ENCODE measurements around the gene PWWP2B. TPM values are rescaled to one million over a fixed set of nuclear protein-coding genes. Genes with fewer than 3 reads are reported as not detected.
A peak's percentile ranks its signal among the peaks of the same experiment; 100 is the strongest.

PWWP2B gene
- total RNA-seq, 1 donor, result 8.2 TPM

- TF ChIP-seq, protein P1, sequence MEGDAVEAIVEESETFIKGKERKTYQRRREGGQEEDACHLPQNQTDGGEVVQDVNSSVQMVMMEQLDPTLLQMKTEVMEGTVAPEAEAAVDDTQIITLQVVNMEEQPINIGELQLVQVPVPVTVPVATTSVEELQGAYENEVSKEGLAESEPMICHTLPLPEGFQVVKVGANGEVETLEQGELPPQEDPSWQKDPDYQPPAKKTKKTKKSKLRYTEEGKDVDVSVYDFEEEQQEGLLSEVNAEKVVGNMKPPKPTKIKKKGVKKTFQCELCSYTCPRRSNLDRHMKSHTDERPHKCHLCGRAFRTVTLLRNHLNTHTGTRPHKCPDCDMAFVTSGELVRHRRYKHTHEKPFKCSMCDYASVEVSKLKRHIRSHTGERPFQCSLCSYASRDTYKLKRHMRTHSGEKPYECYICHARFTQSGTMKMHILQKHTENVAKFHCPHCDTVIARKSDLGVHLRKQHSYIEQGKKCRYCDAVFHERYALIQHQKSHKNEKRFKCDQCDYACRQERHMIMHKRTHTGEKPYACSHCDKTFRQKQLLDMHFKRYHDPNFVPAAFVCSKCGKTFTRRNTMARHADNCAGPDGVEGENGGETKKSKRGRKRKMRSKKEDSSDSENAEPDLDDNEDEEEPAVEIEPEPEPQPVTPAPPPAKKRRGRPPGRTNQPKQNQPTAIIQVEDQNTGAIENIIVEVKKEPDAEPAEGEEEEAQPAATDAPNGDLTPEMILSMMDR (IDR thresholded peaks at IDR 0.05; ENCODE audit: insufficient read depth, low read depth, low read length), result no peak
- H3K4me3 ChIP-seq (ENCODE audit: low read depth, low read length), result no peak overlapping the region
- DNase-seq (ENCODE audit: low read depth), result no peak
These were observed 49.2 kb downstream of the PWWP2B start for GRCh38 chr10:132446195-132446581.

DNA sequence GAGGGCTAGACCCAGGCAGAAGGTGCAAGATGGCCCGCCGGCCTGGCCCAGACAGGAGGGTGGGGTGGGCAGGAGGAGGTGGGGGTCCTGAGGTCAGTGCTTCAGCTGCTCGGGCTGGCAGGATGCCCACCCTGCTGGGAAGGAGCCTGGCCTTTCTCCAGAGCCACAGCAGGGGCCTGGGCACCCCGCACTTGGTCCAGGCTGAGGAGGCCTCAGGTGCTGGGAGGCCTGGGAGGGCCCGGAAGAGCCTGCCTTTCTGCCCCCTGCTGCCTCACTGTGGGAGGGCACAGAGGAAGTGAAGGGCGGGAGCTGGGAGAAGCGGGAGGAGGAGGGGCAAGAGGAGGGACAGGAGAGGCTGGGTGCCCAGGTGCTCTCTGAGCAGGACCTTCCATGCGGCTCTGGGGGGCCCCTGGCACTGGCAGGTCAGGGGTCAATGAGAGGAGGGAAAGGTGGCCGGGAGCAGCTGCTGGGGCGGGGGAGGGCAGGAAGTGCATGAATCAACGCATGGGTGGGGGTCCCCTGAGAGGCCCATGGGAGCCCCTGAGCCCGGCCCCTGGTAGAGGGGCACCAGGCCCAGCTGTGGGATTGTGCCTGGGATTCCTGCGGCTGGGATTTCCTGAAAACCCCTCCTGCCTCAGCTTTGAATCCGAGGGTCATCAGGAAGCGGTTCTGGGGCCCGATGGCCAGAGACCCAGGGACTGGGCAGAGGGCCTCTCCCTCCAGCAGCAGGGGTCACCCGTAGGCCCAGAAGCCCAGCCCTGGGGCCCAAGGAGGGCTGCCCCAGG lies 49.9 kb downstream of the PWWP2B start:
- TF ChIP-seq, protein P1 (IDR thresholded peaks at IDR 0.05; ENCODE audit: insufficient read depth, low read depth, low read length), result peak; percentile 67
- DNase-seq (ENCODE audit: low read depth), result peak; percentile 59
- no peak overlapping the region for H3K4me3 ChIP-seq (ENCODE audit: low read depth, low read length)

- TF ChIP-seq, protein P1 (IDR thresholded peaks at IDR 0.05; ENCODE audit: insufficient read depth, low read depth, low read length), result no peak
- DNase-seq (ENCODE audit: low read depth), result peak; percentile 74
- H3K4me3 ChIP-seq (ENCODE audit: low read depth, low read length), result no peak overlapping the region
These were observed 50.6 kb downstream of the PWWP2B start for GRCh38 chr10:132447446-132448247.

- H3K4me3 ChIP-seq (ENCODE audit: low read depth, low read length), result no peak overlapping the region
- TF ChIP-seq, protein P1 (IDR thresholded peaks at IDR 0.05; ENCODE audit: insufficient read depth, low read depth, low read length), result no peak
- DNase-seq (ENCODE audit: low read depth), result peak; percentile 68
These were observed 51.3 kb downstream of the PWWP2B start for GRCh38 chr10:132448248-132448731.

DNA sequence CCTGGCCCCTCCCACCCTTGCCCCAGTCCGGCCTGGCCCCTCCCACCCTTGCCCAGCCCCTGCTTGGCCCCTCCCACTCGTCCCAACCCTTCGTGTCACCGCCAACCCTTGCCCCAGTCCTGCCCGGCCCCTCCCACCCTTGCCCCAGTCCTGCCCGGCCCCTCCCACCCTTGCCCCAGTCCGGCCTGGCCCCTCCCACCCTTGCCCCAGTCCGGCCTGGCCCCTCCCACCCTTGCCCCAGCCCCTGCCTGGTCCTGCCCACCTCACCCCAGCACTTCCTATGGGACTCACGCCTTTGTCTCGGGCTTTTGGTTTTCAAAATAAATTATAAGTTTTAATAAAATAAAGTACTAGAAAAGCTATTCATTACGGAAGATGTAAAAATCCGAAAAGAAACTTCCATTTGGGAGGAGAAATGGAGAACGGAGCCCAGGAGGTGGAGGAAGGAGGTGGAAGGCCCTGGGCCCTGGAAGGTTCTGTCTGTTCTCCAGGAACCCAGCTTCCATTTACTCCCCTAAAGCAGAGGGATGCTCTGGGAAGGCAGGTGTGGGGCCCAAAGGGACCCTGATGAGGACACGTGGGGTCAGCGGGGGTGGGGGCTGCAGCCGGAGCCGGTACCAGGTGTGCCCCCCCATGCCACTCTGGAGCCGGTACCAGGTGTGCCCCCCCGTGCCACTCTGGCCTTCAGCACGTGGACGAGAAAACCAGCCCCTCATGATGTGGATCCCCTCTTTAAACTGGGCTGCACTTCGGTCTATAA lies 52.2 kb downstream of the PWWP2B start:
- TF ChIP-seq, protein P1 (IDR thresholded peaks at IDR 0.05; ENCODE audit: insufficient read depth, low read depth, low read length), result no peak
- no peak overlapping the region for H3K4me3 ChIP-seq (ENCODE audit: low read depth, low read length)
- peak; percentile 22 for DNase-seq (ENCODE audit: low read depth)

DNA sequence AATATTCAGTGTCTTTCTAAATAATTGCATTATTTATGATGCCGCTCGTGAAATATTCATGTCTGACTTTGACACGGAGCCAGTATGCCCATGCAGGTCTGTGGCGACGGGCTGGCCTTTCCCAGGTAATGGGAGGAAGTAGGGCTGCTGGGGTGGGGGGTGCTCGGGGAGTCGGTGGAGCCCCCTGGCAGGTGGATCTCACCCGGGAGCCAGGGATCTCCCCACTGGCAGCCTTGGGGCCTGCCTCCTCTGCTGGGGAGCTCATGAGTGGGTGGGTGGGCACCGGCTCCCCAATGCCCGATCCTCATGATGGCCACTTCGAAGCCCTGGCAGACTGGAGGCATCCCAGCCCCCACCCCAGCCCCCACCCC lies 52.8 kb downstream of the PWWP2B start:
- H3K4me3 ChIP-seq (ENCODE audit: low read depth, low read length), result no peak overlapping the region
- TF ChIP-seq, protein P1 (IDR thresholded peaks at IDR 0.05; ENCODE audit: insufficient read depth, low read depth, low read length), result no peak
- no peak for DNase-seq (ENCODE audit: low read depth)

All from fibroblast of villous mesenchyme (primary cell).